K562 (cell line): ENCODE data around the gene PLS1. TPM values are rescaled to one million over a fixed set of nuclear protein-coding genes. Genes with fewer than 3 reads are reported as not detected.

Experiments used
- ATAC-seq: fragments of 200-7000 bp; cut with Tn5 transposase; 3 replicates; pipeline ENCODE4 v1.9.1; 2020; ENCODE audit warnings: moderate library complexity
- BruUV-seq: library from RNA; stranded (reverse); fragments of 400-500 nt; replicated peaks from 2 replicates; lab custom pipeline; 2021; lab: Mats Ljungman, UMichigan
- CTCF ChIA-PET: fragments of 300-600 bp; formaldehyde crosslinking; extraction: SDS; loops from one replicate; lab custom pipeline; 2021; ENCODE audit warnings: low intra/inter-chr PET ratio; lab: Yijun Ruan, JAX
- POLR2A ChIA-PET: fragments of 300-600, 350-650 bp; sonication (Branson Sonifier 250); formaldehyde crosslinking; extraction: SDS; loops from one replicate; lab custom pipeline; 2021; ENCODE audit warnings: antibody characterized with exemption, inconsistent platforms; lab: Yijun Ruan, JAX
- DNase-seq, 4 experiments: peaks; one replicate each; pipeline versions ENCODE4 v3.0.0 to v3.0.0-alpha.2; 2011 to 2018; ENCODE audit warnings: low spot score in 3 of 4, mixed read lengths in 3 of 4; ENCODE audit errors: extremely low read depth in 1 of 4
- FAIRE-seq: peaks from 2 replicates; lab custom pipeline; 2011; peaks lifted over from hg19 to GRCh38; lab: Jason Lieb, UNC
- H2AFZ ChIP-seq: 2 replicates; pipeline ENCODE4 v1.6.0; 2011; ENCODE audit warnings: low read depth, low read length, control low read depth, inconsistent platforms
- H3K27ac ChIP-seq: fragments of 200-600 bp; 3 replicates; pipeline ENCODE4 v1.8.0; 2011; ENCODE audit warnings: low read depth, mild to moderate bottlenecking, control low read depth, inconsistent platforms, low read length, moderate library complexity, mixed read lengths; ENCODE audit errors: extremely low read depth
- H3K27me3 ChIP-seq, 2 experiments: fragments of 300-600 bp in 1 of 2; 2 replicates in 1 of 2; 3 replicates in 1 of 2; pipeline versions ENCODE4 v1.6.0 to v1.8.0; 2011; ENCODE audit warnings: inconsistent platforms in 2 of 2, low read length in 2 of 2, mild to moderate bottlenecking in 1 of 2, mixed read lengths in 1 of 2, moderate library complexity in 1 of 2; ENCODE audit not compliant: control insufficient read depth in 2 of 2, insufficient read depth in 2 of 2
- H3K36me3 ChIP-seq: fragments of 300-600 bp; 3 replicates; pipeline ENCODE4 v1.8.0; 2011; ENCODE audit warnings: mild to moderate bottlenecking, low read length, inconsistent platforms; ENCODE audit not compliant: control insufficient read depth, insufficient read depth
- H3K4me1 ChIP-seq, 2 experiments: fragments of 200-600 bp in 1 of 2; replicated peaks in 1 of 2; 2 replicates in 1 of 2; 3 replicates in 1 of 2; pipeline versions ENCODE4 v1.5.1 to v1.8.0; 2011; ENCODE audit warnings: inconsistent platforms in 2 of 2, low read length in 2 of 2, mild to moderate bottlenecking in 1 of 2, mixed read lengths in 1 of 2, moderate library complexity in 1 of 2; ENCODE audit not compliant: control insufficient read depth in 2 of 2, insufficient read depth in 2 of 2
- H3K4me2 ChIP-seq: 2 replicates; pipeline ENCODE4 v1.6.1; 2011; ENCODE audit warnings: low read length, control low read depth, inconsistent platforms, mixed read lengths; ENCODE audit not compliant: insufficient read depth
- H3K4me3 ChIP-seq: fragments of 200-600 bp; sonication (generic), shearing (Covaris generic); 2 replicates; pipeline ENCODE4 v1.5.1; 2016; ENCODE audit warnings: control low read depth, inconsistent platforms
- H3K79me2 ChIP-seq: fragments of 200-600 bp; 3 replicates; pipeline ENCODE4 v1.8.0; 2011; ENCODE audit warnings: low read length, inconsistent platforms; ENCODE audit not compliant: control insufficient read depth, insufficient read depth
- H3K9ac ChIP-seq, 2 experiments: 2 replicates each; pipeline versions ENCODE4 v1.6.0 to v1.6.1; 2011; ENCODE audit warnings: low read depth in 2 of 2, low read length in 2 of 2, control low read depth in 1 of 2, inconsistent platforms in 1 of 2, mild to moderate bottlenecking in 1 of 2, mixed read lengths in 1 of 2; ENCODE audit not compliant: insufficient read depth in 1 of 2
- H3K9me1 ChIP-seq: one replicate; pipeline ENCODE4 v1.6.0; 2011; ENCODE audit warnings: inconsistent platforms, mild to moderate bottlenecking, low read length, moderate library complexity; ENCODE audit not compliant: control insufficient read depth, insufficient read depth
- H3K9me3 ChIP-seq: replicated peaks from 2 replicates; pipeline ENCODE4 v1.5.1; 2011; ENCODE audit warnings: low read depth, low read length, inconsistent platforms; ENCODE audit not compliant: control insufficient read depth, insufficient read depth
- H4K20me1 ChIP-seq: replicated peaks from 2 replicates; pipeline ENCODE4 v1.6.1; 2011; ENCODE audit warnings: low read length, inconsistent platforms, mixed read lengths; ENCODE audit not compliant: control insufficient read depth, insufficient read depth
- LCOR ChIP-seq: sonication (generic); formaldehyde crosslinking; IDR thresholded peaks from 2 replicates; pipeline ENCODE4 v1.8.0; 2022; ENCODE audit warnings: mild to moderate bottlenecking, missing genetic modification reagents
- MCM2 ChIP-seq: fragments of 450-650 bp; IDR thresholded peaks from 2 replicates; pipeline ENCODE4 v1.6.1; 2017; ENCODE audit warnings: low read depth, mild to moderate bottlenecking
- PURB ChIP-seq: sonication (generic); formaldehyde crosslinking; IDR thresholded peaks from 2 replicates; pipeline ENCODE4 v1.9.0; 2021; ENCODE audit warnings: low read depth, mild to moderate bottlenecking, missing genetic modification reagents
- RAD21 ChIP-seq, 2 experiments: fragments of 250-450 bp in 1 of 2; fragments of 450-650 bp in 1 of 2; sonication (Bioruptor Pico) in 1 of 2; formaldehyde crosslinking in 1 of 2; IDR thresholded peaks in 1 of 2; conservative IDR thresholded peaks in 1 of 2; 2 replicates each; pipeline versions ENCODE4 v1.4.0 to v1.8.0; 2020 to 2022; ENCODE audit warnings: mild to moderate bottlenecking in 2 of 2, moderate library complexity in 1 of 2
- RBBP5 ChIP-seq: fragments of 200-600 bp; sonication (generic); IDR thresholded peaks from 2 replicates; pipeline ENCODE4 v1.6.1; 2012; ENCODE audit warnings: borderline replicate concordance, mild to moderate bottlenecking, low read length, control low read depth, inconsistent platforms; ENCODE audit not compliant: insufficient read depth, poor library complexity, severe bottlenecking
- WGBS: fragments of 100-300 bp; shearing (Covaris generic); methylation state at CpG from one replicate; pipeline ENCODE4 v1.1.6; 2016; ENCODE audit warnings: low coverage, mixed read lengths; ENCODE audit not compliant: insufficient coverage; ENCODE audit errors: missing lambda C conversion rate; 5-methylcytosine and 5-hydroxymethylcytosine counted together
- in situ Hi-C: fragments of 300-500 bp; cut with MboI; formaldehyde crosslinking; loops from 4 replicates; pipeline ENCODE4 v1.15.0; 2018; ENCODE audit warnings: inconsistent platforms, mixed read lengths
- intact Hi-C: fragments of 100-400 bp; cut with micrococcal nuclease; formaldehyde crosslinking; loops from 2 replicates; pipeline ENCODE4 v1.14.2; 2022
- polyA plus RNA-seq, 8 experiments: library from polyadenylated mRNA; depleted of rRNA in 4 of 8; stranded (reverse) in 5 of 8; unstranded in 3 of 8; fragments of >200 nt; fragmentation: Nextera tagmentation in 2 of 8; fragmentation: Illumina TruSeq in 1 of 8; extraction: Ambion mirVana in 2 of 8; extraction: Trizol in 1 of 8; gene quantifications; 2 replicates each; pipeline versions ENCODE4 v1.2.1 to v1.2.3, GENCODE V29; 2011 to 2014; ENCODE audit warnings: inconsistent platforms in 1 of 8, missing spikeins in 1 of 8
- total RNA-seq, 7 experiments: library from RNA; depleted of rRNA in 6 of 7; stranded (reverse); fragments of >200 nt in 6 of 7; fragmentation: Illumina TruSeq in 2 of 7; extraction: Trizol in 2 of 7; gene quantifications; 2 replicates each; pipeline versions ENCODE4 v1.2.1 to v1.2.3, GENCODE V29; 2011 to 2021; ENCODE audit warnings: low replicate concordance in 1 of 7
- TF ChIP-seq, protein P1 (sequence below), 3 experiments: IDR thresholded peaks in 2 of 3; conservative IDR thresholded peaks in 1 of 3; 2 replicates each; pipeline ENCODE4 v1.5.1; 2011 to 2012; ENCODE audit warnings: low read length in 3 of 3, mild to moderate bottlenecking in 3 of 3, control low read depth in 2 of 3, improper control_type of control experiment in 1 of 3, inconsistent platforms in 1 of 3, low read depth in 1 of 3, mixed read lengths in 1 of 3, moderate library complexity in 1 of 3; ENCODE audit not compliant: insufficient read depth in 2 of 3

Gene PLS1
- total and polyA plus RNA-seq, 9 of the 15 experiments (the other 6 are each of a cell fraction or from before 2014, with no cell fraction given), result 6.1 to 21.3 (median 13.0) TPM

- Histone ChIP-seq H3K27me3 (no peaks in the 10 kb centered on the region), H3K9ac (no peak overlapping the region), H3K36me3 (peaks cover 2% of the 10 kb centered on the region; the same call in 2 of the 3 replicates), H3K79me2 (no peaks in the 10 kb centered on the region), H3K4me3 (no peak overlapping the region)
- in situ Hi-C loops, result no loop called here
- CTCF ChIA-PET, result no interaction called here
- no peak for ATAC-seq
- no TSS peak for BruUV-seq
- no peak for FAIRE-seq
- TF ChIP-seq MCM2 (no peak), PURB (no peak), RBBP5 (no peak)
- TF ChIP-seq, all 486 proteins: peak for 0
- Histone ChIP-seq H3K4me2 (no peak overlapping the region), H2AFZ (no peak overlapping the region), H3K9me1 (no peaks in the 10 kb centered on the region), H3K4me1 (no peaks in the 10 kb centered on the region), H3K27ac (no peak overlapping the region), H4K20me1 (no peaks in the 10 kb centered on the region), H3K9me3 (no peaks in the 10 kb centered on the region)
- no peak for DNase-seq
- POLR2A ChIA-PET, result no interaction called here
- intact Hi-C loops, result no loop called here
- WGBS, result 74% methylated on average over 2 of the region's 2 CpGs
These were observed 80.0 kb downstream of the PLS1 start for GRCh38 chr3:142676151-142676550.

DNA sequence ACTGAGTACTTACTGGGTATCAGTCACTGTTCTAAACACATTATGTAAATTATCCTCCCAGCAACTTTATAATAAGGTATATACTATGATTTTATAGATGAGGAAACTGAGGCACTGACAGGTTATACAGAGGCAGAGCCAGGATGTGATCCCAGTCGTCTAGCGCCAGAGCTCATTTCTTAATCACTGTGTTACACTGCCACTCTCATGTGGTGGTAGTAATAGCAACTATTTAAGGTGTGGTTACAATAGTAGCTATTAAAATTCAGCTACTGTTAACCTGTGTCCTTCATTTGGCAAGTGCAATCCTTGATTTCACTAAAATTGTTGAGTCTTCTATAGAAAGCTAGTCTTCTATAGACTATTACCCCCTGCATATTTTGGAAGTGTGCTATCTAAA, 84.5 kb downstream of the PLS1 start:
- H3K4me2 ChIP-seq, result no peak overlapping the region
- TF ChIP-seq, protein P1, sequence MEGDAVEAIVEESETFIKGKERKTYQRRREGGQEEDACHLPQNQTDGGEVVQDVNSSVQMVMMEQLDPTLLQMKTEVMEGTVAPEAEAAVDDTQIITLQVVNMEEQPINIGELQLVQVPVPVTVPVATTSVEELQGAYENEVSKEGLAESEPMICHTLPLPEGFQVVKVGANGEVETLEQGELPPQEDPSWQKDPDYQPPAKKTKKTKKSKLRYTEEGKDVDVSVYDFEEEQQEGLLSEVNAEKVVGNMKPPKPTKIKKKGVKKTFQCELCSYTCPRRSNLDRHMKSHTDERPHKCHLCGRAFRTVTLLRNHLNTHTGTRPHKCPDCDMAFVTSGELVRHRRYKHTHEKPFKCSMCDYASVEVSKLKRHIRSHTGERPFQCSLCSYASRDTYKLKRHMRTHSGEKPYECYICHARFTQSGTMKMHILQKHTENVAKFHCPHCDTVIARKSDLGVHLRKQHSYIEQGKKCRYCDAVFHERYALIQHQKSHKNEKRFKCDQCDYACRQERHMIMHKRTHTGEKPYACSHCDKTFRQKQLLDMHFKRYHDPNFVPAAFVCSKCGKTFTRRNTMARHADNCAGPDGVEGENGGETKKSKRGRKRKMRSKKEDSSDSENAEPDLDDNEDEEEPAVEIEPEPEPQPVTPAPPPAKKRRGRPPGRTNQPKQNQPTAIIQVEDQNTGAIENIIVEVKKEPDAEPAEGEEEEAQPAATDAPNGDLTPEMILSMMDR (IDR thresholded peaks at IDR 0.05 in 2 of 3, conservative IDR thresholded peaks at IDR 0.05 in 1 of 3; ENCODE audit: insufficient read depth in 2 of 3, low read depth in 1 of 3, low read length in 3 of 3), result peak in 1 of 3 experiments; percentile 31; a peak in 1 of 6 replicates
- peak in 1 of 2 experiments; percentile 37; a peak in 2 of 4 replicates for TF ChIP-seq RAD21 (CRISPR knock-in tag; conservative IDR thresholded peaks at IDR 0.05 in 1 of 2, IDR thresholded peaks at IDR 0.05 in 1 of 2)
- no peak for TF ChIP-seq LCOR
- no peaks in the 10 kb centered on the region for H3K4me1 ChIP-seq
- H3K79me2 ChIP-seq, result no peaks in the 10 kb centered on the region
- DNase-seq (no peak), FAIRE-seq (no peak), ATAC-seq (no peak)
- H3K27me3 ChIP-seq, result no peaks in the 10 kb centered on the region
- no peak overlapping the region for H3K27ac ChIP-seq
- no peaks in the 10 kb centered on the region for H3K9me1 ChIP-seq
- H3K9me3 ChIP-seq, result no peaks in the 10 kb centered on the region
- no TSS peak for BruUV-seq
- CTCF ChIA-PET, result interaction anchor here (1.8 kb wide), 1 partner anchor 94 kb away, joined by 8 read pairs; no protein-coding TSS in a partner anchor
- no peak overlapping the region for H2AFZ ChIP-seq
- in situ Hi-C loops, result no loop called here
- H3K9ac ChIP-seq, result no peak overlapping the region
- no peaks in the 10 kb centered on the region for H4K20me1 ChIP-seq
- H3K36me3 ChIP-seq, result no peaks in the 10 kb centered on the region; the same call in 2 of the 3 replicates
- intact Hi-C loops, result loop anchor here (1.0 kb wide), 1 partner anchor 92 kb away; no protein-coding TSS in a partner anchor
- no peak overlapping the region for H3K4me3 ChIP-seq
- 72% methylated on average over 2 of the region's 2 CpGs for WGBS
- POLR2A ChIA-PET, result interaction anchor here (0.6 kb wide), 1 partner anchor 82 kb away, joined by 5 read pairs; no protein-coding TSS in a partner anchor
